ENCODE data around the gene SLC35F3. TPM values are rescaled to one million over a fixed set of nuclear protein-coding genes. Genes with fewer than 3 reads are reported as not detected.

The SLC35F3 gene
- total RNA-seq, 2 experiments from 2014 or later: not detected

- intact Hi-C loops (cut with micrococcal nuclease; ENCODE audit: unreplicated experiment): no loop called here
- no peak overlapping the region for H2AFZ ChIP-seq (ENCODE audit: low read length)
- no peak overlapping the region for H3K27ac ChIP-seq (ENCODE audit: low read depth, low read length, poor library complexity, severe bottlenecking)
- BruUV-seq (replicated peaks): no TSS peak
- peaks cover 7% of the 10 kb centered on the region for H3K4me1 ChIP-seq (ENCODE audit: insufficient read depth, low read length, poor library complexity, severe bottlenecking)
- H4K20me1 ChIP-seq (ENCODE audit: insufficient read depth, low read length): no peaks in the 10 kb centered on the region
- H3K9me2 ChIP-seq (ENCODE audit: insufficient read depth, low read length): no peaks in the 10 kb centered on the region
- H3K4me3 ChIP-seq (ENCODE audit: low read depth, low read length, poor library complexity, severe bottlenecking): no peak overlapping the region
- H3K9me3 ChIP-seq (ENCODE audit: low read length): no peaks in the 10 kb centered on the region
- TF ChIP-seq CTCF (conservative IDR thresholded peaks at IDR 0.05; ENCODE audit: low read length) (no peak), EZH2phosphoT487 (IDR thresholded peaks at IDR 0.05; ENCODE audit: borderline replicate concordance, low read depth, low read length) (no peak)
- no peak overlapping the region for H3K4me2 ChIP-seq (ENCODE audit: low read length)
- H3K36me3 ChIP-seq (ENCODE audit: insufficient read depth, low read length): no peaks in the 10 kb centered on the region
- H3K79me2 ChIP-seq (ENCODE audit: insufficient read depth, low read depth, low read length): no peaks in the 10 kb centered on the region
- ChIA-PET CTCF (ENCODE audit: unreplicated experiment) (interaction anchor here (0.6 kb wide), 1 partner anchor 19 kb away, joined by 4 read pairs; no protein-coding TSS in a partner anchor), POLR2A (no interaction called here)
- no peak for DNase-seq (ENCODE audit: low spot score)
Observed at GRCh38 chr1:234313171-234313570, 408.7 kb downstream of the SLC35F3 start.

- POLR2A ChIA-PET: no interaction called here
- Histone ChIP-seq H3K79me2 (ENCODE audit: insufficient read depth, low read depth, low read length) (no peaks in the 10 kb centered on the region), H4K20me1 (ENCODE audit: insufficient read depth, low read length) (no peaks in the 10 kb centered on the region), H3K27ac (ENCODE audit: low read depth, low read length, poor library complexity, severe bottlenecking) (no peak overlapping the region), H3K9me3 (ENCODE audit: low read length) (no peaks in the 10 kb centered on the region), H2AFZ (ENCODE audit: low read length) (peak overlapping the region; percentile 71; the same call in 1 of the 2 replicates), H3K4me2 (ENCODE audit: low read length) (no peak overlapping the region), H3K9me2 (ENCODE audit: insufficient read depth, low read length) (no peaks in the 10 kb centered on the region), H3K4me3 (ENCODE audit: low read depth, low read length, poor library complexity, severe bottlenecking) (no peak overlapping the region), H3K4me1 (ENCODE audit: insufficient read depth, low read length, poor library complexity, severe bottlenecking) (peaks cover 7% of the 10 kb centered on the region), H3K36me3 (ENCODE audit: insufficient read depth, low read length) (no peaks in the 10 kb centered on the region)
- BruUV-seq (replicated peaks): no TSS peak
- intact Hi-C loops (cut with micrococcal nuclease; ENCODE audit: unreplicated experiment): no loop called here
- CTCF ChIA-PET (ENCODE audit: unreplicated experiment): no interaction called here
- TF ChIP-seq EZH2phosphoT487 (IDR thresholded peaks at IDR 0.05; ENCODE audit: borderline replicate concordance, low read depth, low read length): no peak
- no peak for TF ChIP-seq CTCF (conservative IDR thresholded peaks at IDR 0.05; ENCODE audit: low read length)
- DNase-seq (ENCODE audit: low spot score): peak; percentile 16
Observed at GRCh38 chr1:234315091-234315541, 410.6 kb downstream of the SLC35F3 start.

GRCh38 chr1:234315588-234315987 is 411.1 kb downstream of the SLC35F3 start:
- no peak overlapping the region for H3K4me3 ChIP-seq (ENCODE audit: low read depth, low read length, poor library complexity, severe bottlenecking)
- H3K4me2 ChIP-seq (ENCODE audit: low read length): no peak overlapping the region
- no peaks in the 10 kb centered on the region for H3K36me3 ChIP-seq (ENCODE audit: insufficient read depth, low read length)
- H2AFZ ChIP-seq (ENCODE audit: low read length): peak overlapping the region; percentile 71; the same call in 1 of the 2 replicates
- ChIA-PET POLR2A (no interaction called here), CTCF (ENCODE audit: unreplicated experiment) (no interaction called here)
- no peaks in the 10 kb centered on the region for H3K9me3 ChIP-seq (ENCODE audit: low read length)
- TF ChIP-seq EZH2phosphoT487 (IDR thresholded peaks at IDR 0.05; ENCODE audit: borderline replicate concordance, low read depth, low read length) (no peak), CTCF (conservative IDR thresholded peaks at IDR 0.05; ENCODE audit: low read length) (no peak)
- H3K79me2 ChIP-seq (ENCODE audit: insufficient read depth, low read depth, low read length): no peaks in the 10 kb centered on the region
- BruUV-seq (replicated peaks): no TSS peak
- no peaks in the 10 kb centered on the region for H4K20me1 ChIP-seq (ENCODE audit: insufficient read depth, low read length)
- no peak overlapping the region for H3K27ac ChIP-seq (ENCODE audit: low read depth, low read length, poor library complexity, severe bottlenecking)
- H3K4me1 ChIP-seq (ENCODE audit: insufficient read depth, low read length, poor library complexity, severe bottlenecking): peaks cover 7% of the 10 kb centered on the region
- intact Hi-C loops (cut with micrococcal nuclease; ENCODE audit: unreplicated experiment): no loop called here
- no peaks in the 10 kb centered on the region for H3K9me2 ChIP-seq (ENCODE audit: insufficient read depth, low read length)
- no peak for DNase-seq (ENCODE audit: low spot score)
